ENCODE measurements around the gene USHBP1.
A peak's percentile ranks its signal among the peaks of the same experiment; 100 is the strongest.

USHBP1 gene

DNA sequence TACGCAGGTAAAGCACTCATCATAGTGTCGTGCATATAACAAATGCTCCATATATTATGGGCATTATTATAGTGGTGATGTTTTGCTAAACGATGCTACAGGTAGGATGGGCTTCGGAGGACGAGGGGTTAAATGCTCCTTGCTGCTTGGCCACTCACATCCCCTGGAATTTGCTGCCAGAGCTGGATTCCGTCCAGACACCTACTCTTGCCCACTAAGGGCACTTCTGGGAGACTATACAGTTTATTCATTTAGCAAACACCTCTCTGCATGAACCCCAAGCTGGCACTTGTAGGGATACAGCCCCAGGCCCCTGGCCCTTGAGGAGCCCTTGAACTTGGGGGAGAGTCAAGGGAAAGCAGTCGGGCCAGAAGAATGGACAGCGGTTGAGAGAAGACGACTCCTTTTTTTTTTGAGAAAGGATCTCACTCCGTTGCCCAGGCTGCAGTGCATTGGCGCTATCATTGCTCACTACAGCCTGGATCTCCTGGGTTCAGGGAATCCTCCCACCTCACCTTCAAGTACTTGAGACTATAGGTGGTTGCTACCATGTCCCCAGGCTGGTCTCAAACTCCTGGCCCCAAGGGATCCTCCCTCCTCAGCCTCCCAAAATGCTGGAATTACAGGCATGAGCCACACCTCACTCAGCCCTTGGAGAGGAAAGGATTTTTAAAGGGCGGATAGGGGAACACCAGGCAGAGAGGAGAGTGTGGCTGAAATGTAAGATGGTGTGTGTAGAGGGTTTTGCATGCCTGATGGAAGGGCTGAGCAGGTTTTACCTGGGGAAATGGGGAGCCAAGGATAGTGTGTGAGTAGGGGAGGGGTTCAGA lies 40.1 kb upstream of the USHBP1 start:
- DNase-seq, result no peak
- Histone ChIP-seq H3K36me3 (replicated peaks) (no peaks in the 10 kb centered on the region), H3K27me3 (replicated peaks) (no peaks in the 10 kb centered on the region), H3K4me3 (ENCODE audit: low read depth, low read length) (no peak overlapping the region), H3K27ac (no peak overlapping the region)
- TF ChIP-seq, protein P1, sequence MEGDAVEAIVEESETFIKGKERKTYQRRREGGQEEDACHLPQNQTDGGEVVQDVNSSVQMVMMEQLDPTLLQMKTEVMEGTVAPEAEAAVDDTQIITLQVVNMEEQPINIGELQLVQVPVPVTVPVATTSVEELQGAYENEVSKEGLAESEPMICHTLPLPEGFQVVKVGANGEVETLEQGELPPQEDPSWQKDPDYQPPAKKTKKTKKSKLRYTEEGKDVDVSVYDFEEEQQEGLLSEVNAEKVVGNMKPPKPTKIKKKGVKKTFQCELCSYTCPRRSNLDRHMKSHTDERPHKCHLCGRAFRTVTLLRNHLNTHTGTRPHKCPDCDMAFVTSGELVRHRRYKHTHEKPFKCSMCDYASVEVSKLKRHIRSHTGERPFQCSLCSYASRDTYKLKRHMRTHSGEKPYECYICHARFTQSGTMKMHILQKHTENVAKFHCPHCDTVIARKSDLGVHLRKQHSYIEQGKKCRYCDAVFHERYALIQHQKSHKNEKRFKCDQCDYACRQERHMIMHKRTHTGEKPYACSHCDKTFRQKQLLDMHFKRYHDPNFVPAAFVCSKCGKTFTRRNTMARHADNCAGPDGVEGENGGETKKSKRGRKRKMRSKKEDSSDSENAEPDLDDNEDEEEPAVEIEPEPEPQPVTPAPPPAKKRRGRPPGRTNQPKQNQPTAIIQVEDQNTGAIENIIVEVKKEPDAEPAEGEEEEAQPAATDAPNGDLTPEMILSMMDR (IDR thresholded peaks at IDR 0.05; ENCODE audit: low read depth, low read length, missing control alignments), result no peak
- in situ Hi-C loops (cut with HindIII; ENCODE audit: low pct_ligation_motif_present, low sequenced_read_pairs), result no loop called here

DNA sequence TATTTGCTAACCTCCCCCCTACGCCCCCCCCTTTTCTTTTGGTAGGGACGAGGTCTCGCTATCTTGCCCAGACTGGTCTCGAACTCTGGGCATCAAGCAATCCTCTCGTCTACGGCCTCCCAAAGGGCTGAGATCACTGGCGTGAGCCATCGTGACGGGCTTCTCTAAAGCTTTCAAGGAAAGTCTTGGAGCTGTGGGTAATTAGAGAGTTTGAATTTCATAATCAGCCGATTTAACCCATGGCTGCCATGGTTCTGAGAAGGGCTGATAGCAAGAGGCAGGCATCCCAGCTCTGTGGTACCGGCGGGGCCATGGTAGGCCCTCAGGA lies 39.4 kb upstream of the USHBP1 start:
- in situ Hi-C loops (cut with HindIII; ENCODE audit: low pct_ligation_motif_present, low sequenced_read_pairs), result no loop called here
- DNase-seq, result no peak
- Histone ChIP-seq H3K27me3 (replicated peaks) (no peaks in the 10 kb centered on the region), H3K36me3 (replicated peaks) (no peaks in the 10 kb centered on the region), H3K4me3 (ENCODE audit: low read depth, low read length) (no peak overlapping the region), H3K27ac (no peak overlapping the region)
- TF ChIP-seq, protein P1 (IDR thresholded peaks at IDR 0.05; ENCODE audit: low read depth, low read length, missing control alignments), result no peak

DNA sequence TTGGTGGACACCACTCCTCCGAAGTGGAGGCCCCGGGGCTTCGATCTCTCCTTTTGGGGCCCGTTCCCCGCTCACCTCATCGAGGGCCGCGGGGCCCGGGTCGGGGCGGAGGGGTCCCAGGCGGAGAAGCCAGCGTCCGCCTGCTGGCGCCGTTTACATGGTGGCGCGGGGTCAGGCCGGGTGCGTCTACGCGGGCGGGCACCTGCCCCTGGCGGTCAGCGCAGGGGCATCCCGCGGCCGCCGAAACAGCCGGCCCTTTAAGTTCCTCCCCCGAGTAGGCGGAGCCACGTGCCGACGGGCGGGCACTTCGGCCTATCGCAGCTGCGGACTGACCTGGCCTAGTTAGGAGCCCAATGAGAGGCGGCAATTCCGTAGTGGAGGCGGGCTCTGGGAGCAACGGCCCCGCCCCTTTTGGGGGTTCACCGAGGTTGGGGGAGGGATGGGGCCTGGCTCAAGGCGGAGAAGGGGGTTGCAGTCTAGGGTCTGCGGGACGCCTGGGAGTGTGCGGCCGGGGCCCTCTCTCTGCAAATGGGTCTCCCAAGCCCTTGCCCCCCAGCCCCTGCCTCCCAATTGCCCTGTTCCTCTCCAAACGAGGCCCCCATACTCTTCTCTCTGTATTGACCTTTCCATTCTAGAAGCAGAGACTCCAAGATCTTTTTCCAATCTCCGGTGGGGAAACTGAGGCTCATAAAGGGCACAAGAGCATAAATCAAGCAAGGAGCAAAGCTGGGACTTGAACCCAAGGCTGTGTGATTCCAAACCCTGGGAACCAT lies 38.8 kb upstream of the USHBP1 start, which contains the start of gene ABHD8:
Gene ABHD8, minus strand, starts transcription at position 259 of the 773 bp plus-strand sequence. CDS start 1,809 bp downstream, outside the sequence.
- TF ChIP-seq, protein P1 (IDR thresholded peaks at IDR 0.05; ENCODE audit: low read depth, low read length, missing control alignments), result peak; percentile 38
- no peaks in the 10 kb centered on the region for H3K27me3 ChIP-seq (replicated peaks)
- H3K36me3 ChIP-seq (replicated peaks), result no peaks in the 10 kb centered on the region
- H3K4me3 ChIP-seq (ENCODE audit: low read depth, low read length), result peak within 1 kb of the TSS; percentile 61
- H3K27ac ChIP-seq, result no peak within 1 kb of the TSS
- in situ Hi-C loops (cut with HindIII; ENCODE audit: low pct_ligation_motif_present, low sequenced_read_pairs), result no loop called here
- peak; percentile 89 for DNase-seq

DNA sequence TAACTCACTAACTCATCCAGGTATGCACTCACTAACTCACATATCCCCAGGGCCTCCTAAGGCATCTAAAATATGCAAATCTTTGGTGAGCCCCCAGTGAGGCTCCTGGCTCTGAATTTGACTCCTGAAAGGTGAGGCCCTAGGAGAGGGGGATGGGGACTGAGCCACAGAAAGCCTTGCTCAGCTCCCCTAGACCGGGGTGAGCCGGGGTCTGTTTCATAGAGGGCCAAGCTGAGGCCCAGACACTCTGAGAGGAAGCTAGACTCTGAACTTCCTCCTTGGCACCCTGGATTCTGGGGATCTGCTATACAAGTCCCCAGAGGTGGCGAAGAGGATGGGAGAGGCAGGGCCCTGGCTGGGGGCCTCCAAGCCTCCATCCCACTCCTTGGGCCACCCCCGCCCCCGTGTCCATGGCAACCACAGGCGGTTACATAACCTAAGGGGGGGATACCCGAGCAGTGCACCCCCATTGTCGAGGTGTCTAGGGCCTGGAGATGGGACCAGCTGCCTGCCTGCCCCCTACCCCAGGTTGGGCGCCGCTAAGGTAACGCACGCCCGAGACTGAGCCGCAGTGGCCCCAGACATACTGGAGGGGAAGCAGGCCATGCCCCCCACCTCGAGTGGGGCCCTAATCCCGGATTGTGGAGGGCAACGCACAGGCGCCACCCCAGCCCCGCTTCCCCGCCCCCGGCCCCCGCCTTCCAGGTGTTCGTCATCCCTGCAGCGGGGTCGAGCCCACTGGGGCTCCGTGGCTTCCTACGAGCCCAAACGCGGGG lies 38.0 kb upstream of the USHBP1 start:
- TF ChIP-seq, protein P1 (IDR thresholded peaks at IDR 0.05; ENCODE audit: low read depth, low read length, missing control alignments), result no peak
- DNase-seq, result no peak

DNA sequence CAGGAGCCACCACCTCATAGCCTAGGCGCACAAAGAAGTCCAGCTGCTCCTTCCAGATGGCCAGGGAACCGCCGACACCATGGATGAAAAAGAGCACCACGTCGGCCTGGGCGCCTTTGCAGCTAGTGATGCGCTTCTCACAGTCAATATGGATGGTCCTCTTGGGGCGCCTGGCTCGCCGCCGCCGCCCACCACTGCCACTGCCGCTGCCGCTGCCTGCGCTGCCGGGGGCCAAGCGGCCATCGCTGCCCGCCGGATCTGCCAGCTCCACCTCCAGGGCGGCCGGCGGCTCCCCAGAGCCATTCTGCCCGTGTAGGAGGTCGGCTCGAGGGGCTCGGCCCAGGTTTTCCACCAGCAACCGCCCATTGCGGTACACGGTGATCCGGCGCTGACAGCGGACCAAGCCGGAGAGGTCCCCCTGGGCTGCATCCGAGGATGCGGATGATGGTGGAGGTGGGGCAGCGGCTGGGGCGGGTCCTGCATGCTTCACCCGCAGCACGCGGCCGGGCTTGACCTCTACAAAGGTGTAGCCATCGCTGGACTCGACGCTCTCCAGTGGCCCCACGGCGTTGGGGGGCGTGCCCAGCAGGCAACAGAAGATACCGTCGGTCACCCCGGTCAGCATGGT lies 36.6 kb upstream of the USHBP1 start:
- Histone ChIP-seq H3K4me3 (ENCODE audit: low read depth, low read length) (no peak overlapping the region), H3K27ac (no peak overlapping the region), H3K36me3 (replicated peaks) (no peaks in the 10 kb centered on the region), H3K27me3 (replicated peaks) (no peaks in the 10 kb centered on the region)
- no peak for DNase-seq
- TF ChIP-seq, protein P1 (IDR thresholded peaks at IDR 0.05; ENCODE audit: low read depth, low read length, missing control alignments), result no peak
- in situ Hi-C loops (cut with HindIII; ENCODE audit: low pct_ligation_motif_present, low sequenced_read_pairs), result no loop called here

More for the DNA sequence above, 38.0 kb upstream of the USHBP1 start:
- Histone ChIP-seq H3K27ac (no peak overlapping the region), H3K36me3 (replicated peaks) (no peaks in the 10 kb centered on the region), H3K27me3 (replicated peaks) (no peaks in the 10 kb centered on the region), H3K4me3 (ENCODE audit: low read depth, low read length) (peak overlapping the region; percentile 61)
- in situ Hi-C loops (cut with HindIII; ENCODE audit: low pct_ligation_motif_present, low sequenced_read_pairs), result no loop called here

All from brain microvascular endothelial cell (primary cell).